ENCODE measurements around the gene ACSL1.

GRCh38 chr4:184712322-184712721 lies 113.4 kb downstream of the ACSL1 start:
- TF ChIP-seq CTCF (IDR thresholded peaks at IDR 0.05) (no peak), POLR2AphosphoS5 (IDR thresholded peaks at IDR 0.05) (no peak)

Measured in stomach (tissue), 4 donors.